ENCODE data around the gene ZC3H12D.

The ZC3H12D gene

DNA sequence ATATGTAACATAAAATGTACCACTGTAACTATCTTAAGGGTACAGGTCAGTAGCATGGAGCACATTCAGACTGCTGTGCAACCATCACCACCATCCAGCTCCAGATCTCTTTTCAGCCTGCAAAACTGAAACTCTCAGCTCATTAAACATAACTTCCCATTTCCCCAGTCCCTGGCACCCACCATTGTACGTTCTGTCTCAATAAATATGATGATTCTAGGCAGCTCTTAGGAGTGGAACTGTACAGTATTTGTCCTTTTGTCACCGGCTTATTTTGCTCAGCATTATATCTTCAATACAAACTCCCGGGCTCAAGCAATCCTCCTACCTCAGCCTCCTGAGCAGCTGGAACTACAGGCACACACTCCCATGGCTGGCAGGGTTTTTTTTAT is 1.5 kb downstream of the ZC3H12D start:
- H3K4me1 ChIP-seq (ENCODE audit: insufficient read depth, low read length, poor library complexity, severe bottlenecking), result peaks cover 12% of the 10 kb centered on the region
- no peaks in the 10 kb centered on the region for H3K36me3 ChIP-seq (ENCODE audit: insufficient read depth, low read length)
- no peaks in the 10 kb centered on the region for H3K9me2 ChIP-seq (replicated peaks; ENCODE audit: low read depth, low read length)
- no peak overlapping the region for H3K9ac ChIP-seq (ENCODE audit: low read depth, low read length, poor library complexity, severe bottlenecking)
- H3K9me3 ChIP-seq (ENCODE audit: insufficient read depth, low read depth, low read length), result no peaks in the 10 kb centered on the region
- no peak overlapping the region for H3K4me2 ChIP-seq (ENCODE audit: low read depth, low read length, poor library complexity, severe bottlenecking)
- H3K27me3 ChIP-seq (ENCODE audit: insufficient read depth, low read length, poor library complexity, severe bottlenecking), result no peaks in the 10 kb centered on the region
- no peaks in the 10 kb centered on the region for H4K20me1 ChIP-seq (ENCODE audit: insufficient read depth, low read length, poor library complexity, severe bottlenecking)
- H3F3A ChIP-seq (ENCODE audit: low read depth), result no peaks in the 10 kb centered on the region
- H3K79me2 ChIP-seq (ENCODE audit: insufficient read depth, low read length), result no peaks in the 10 kb centered on the region
- H2AFZ ChIP-seq (ENCODE audit: low read length), result no peak overlapping the region
- TF ChIP-seq EZH2phosphoT487 (IDR thresholded peaks at IDR 0.05; ENCODE audit: borderline replicate concordance), result no peak
- no peak for TF ChIP-seq CTCF (conservative IDR thresholded peaks at IDR 0.05; ENCODE audit: low read length)
- H3K4me3 ChIP-seq (ENCODE audit: low read length, poor library complexity, severe bottlenecking), result no peak overlapping the region

- Histone ChIP-seq H3F3A (ENCODE audit: low read depth) (no peaks in the 10 kb centered on the region), H4K20me1 (ENCODE audit: insufficient read depth, low read length, poor library complexity, severe bottlenecking) (no peaks in the 10 kb centered on the region), H3K27me3 (ENCODE audit: insufficient read depth, low read length, poor library complexity, severe bottlenecking) (no peaks in the 10 kb centered on the region), H3K9ac (ENCODE audit: low read depth, low read length, poor library complexity, severe bottlenecking) (no peak overlapping the region), H3K79me2 (ENCODE audit: insufficient read depth, low read length) (no peaks in the 10 kb centered on the region), H2AFZ (ENCODE audit: low read length) (no peak overlapping the region), H3K36me3 (ENCODE audit: insufficient read depth, low read length) (no peaks in the 10 kb centered on the region), H3K4me2 (ENCODE audit: low read depth, low read length, poor library complexity, severe bottlenecking) (no peak overlapping the region), H3K4me3 (ENCODE audit: low read length, poor library complexity, severe bottlenecking) (no peak overlapping the region), H3K4me1 (ENCODE audit: insufficient read depth, low read length, poor library complexity, severe bottlenecking) (peaks cover 12% of the 10 kb centered on the region), H3K9me2 (replicated peaks; ENCODE audit: low read depth, low read length) (no peaks in the 10 kb centered on the region), H3K9me3 (ENCODE audit: insufficient read depth, low read depth, low read length) (no peaks in the 10 kb centered on the region)
- TF ChIP-seq EZH2phosphoT487 (IDR thresholded peaks at IDR 0.05; ENCODE audit: borderline replicate concordance) (no peak), CTCF (conservative IDR thresholded peaks at IDR 0.05; ENCODE audit: low read length) (no peak)
These were observed 2.1 kb downstream of the ZC3H12D start for GRCh38 chr6:149482545-149483333.

DNA sequence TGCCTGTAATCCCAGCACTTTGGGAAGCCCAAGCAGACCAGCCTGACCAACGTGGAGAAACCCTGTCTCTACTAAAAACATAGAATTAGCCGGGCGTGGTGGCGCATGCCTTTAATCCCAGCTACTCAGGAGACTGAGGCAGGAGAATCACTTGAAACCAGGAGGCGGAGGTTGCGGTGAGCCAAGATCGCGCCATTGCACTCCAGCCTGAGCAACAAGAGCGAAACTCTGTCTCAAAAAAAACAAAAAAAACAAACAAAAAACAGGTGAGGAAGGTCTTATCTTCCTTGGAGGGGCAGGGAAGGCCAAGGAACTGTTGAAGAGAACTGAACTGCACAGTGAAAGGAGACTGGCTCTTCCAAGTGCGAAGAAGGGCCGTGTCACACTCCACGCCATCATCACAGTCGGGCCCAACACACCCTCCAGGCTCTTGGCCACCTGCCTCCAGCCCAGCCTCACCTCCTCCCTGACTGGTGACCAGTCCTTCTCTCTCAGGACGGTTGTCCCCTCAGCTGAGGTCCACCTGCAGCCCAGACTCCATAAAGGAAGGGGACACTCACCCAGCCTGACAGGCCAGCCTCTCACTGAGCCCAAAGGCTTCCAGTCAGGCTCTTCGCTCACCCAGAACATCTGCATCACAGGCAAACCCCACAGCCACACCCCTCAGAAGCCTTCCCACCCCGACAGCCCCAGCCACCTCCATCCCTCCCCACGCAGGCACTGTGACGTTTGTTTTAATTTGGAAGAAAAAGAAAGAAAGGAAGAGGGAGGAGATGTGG is 4.1 kb downstream of the ZC3H12D start:
- H3K4me2 ChIP-seq (ENCODE audit: low read depth, low read length, poor library complexity, severe bottlenecking), result no peak overlapping the region
- H3K4me3 ChIP-seq (ENCODE audit: low read length, poor library complexity, severe bottlenecking), result no peak overlapping the region

More for the DNA sequence above, 4.1 kb downstream of the ZC3H12D start:
- Histone ChIP-seq H3K9me2 (replicated peaks; ENCODE audit: low read depth, low read length) (no peaks in the 10 kb centered on the region), H4K20me1 (ENCODE audit: insufficient read depth, low read length, poor library complexity, severe bottlenecking) (no peaks in the 10 kb centered on the region), H3K36me3 (ENCODE audit: insufficient read depth, low read length) (no peaks in the 10 kb centered on the region), H3K4me1 (ENCODE audit: insufficient read depth, low read length, poor library complexity, severe bottlenecking) (peaks cover 12% of the 10 kb centered on the region), H2AFZ (ENCODE audit: low read length) (no peak overlapping the region), H3F3A (ENCODE audit: low read depth) (no peaks in the 10 kb centered on the region), H3K79me2 (ENCODE audit: insufficient read depth, low read length) (no peaks in the 10 kb centered on the region), H3K9me3 (ENCODE audit: insufficient read depth, low read depth, low read length) (no peaks in the 10 kb centered on the region), H3K9ac (ENCODE audit: low read depth, low read length, poor library complexity, severe bottlenecking) (no peak overlapping the region), H3K27me3 (ENCODE audit: insufficient read depth, low read length, poor library complexity, severe bottlenecking) (no peaks in the 10 kb centered on the region)
- TF ChIP-seq CTCF (conservative IDR thresholded peaks at IDR 0.05; ENCODE audit: low read length) (no peak), EZH2phosphoT487 (IDR thresholded peaks at IDR 0.05; ENCODE audit: borderline replicate concordance) (no peak)
